IMR-90 (cell line): Measurements from ENCODE around the gene PLA2G4F. TPM values are rescaled to one million over a fixed set of nuclear protein-coding genes. Genes with fewer than 3 reads are reported as not detected.

ENCODE experiments used
- ATAC-seq: fragments of 200-7000 bp; cut with Tn5 transposase; 2 replicates; pipeline ENCODE4 v1.9.1; 2020; ENCODE audit warnings: low read depth, mild to moderate bottlenecking, moderate library complexity
- BruUV-seq: library from RNA; stranded (reverse); fragments of 400-500 nt; replicated peaks from 2 replicates; lab custom pipeline; 2021; lab: Mats Ljungman, UMichigan
- CTCF ChIA-PET: fragments of 300-600 bp; formaldehyde crosslinking; extraction: SDS; loops from one replicate; lab custom pipeline; 2021; ENCODE audit warnings: antibody characterized with exemption; lab: Yijun Ruan, JAX
- POLR2A ChIA-PET: fragments of 300-600 bp; sonication (Branson Sonifier 250); formaldehyde crosslinking; loops from one replicate; lab custom pipeline; 2022; ENCODE audit warnings: antibody characterized with exemption; ENCODE audit not compliant: unreplicated experiment; lab: Charles Lee
- DNase-seq: peaks from one replicate; pipeline ENCODE4 v3.0.0; 2013
- H2AFZ ChIP-seq: replicated peaks from 2 replicates; pipeline ENCODE3; 2013; ENCODE audit warnings: low read length, mild to moderate bottlenecking; ENCODE audit not compliant: poor library complexity
- H2AK5ac ChIP-seq: 2 replicates; pipeline ENCODE4 v1.6.1; 2013; ENCODE audit warnings: low read depth, low read length, inconsistent platforms
- H2AK9ac ChIP-seq: replicated peaks from 2 replicates; pipeline ENCODE3; 2013; ENCODE audit warnings: mild to moderate bottlenecking, low read depth, low read length, moderate library complexity; ENCODE audit not compliant: poor library complexity
- H2BK120ac ChIP-seq: 2 replicates; pipeline ENCODE4 v1.6.1; 2013; ENCODE audit warnings: low read depth, low read length, inconsistent platforms
- H2BK15ac ChIP-seq: 3 replicates; pipeline ENCODE4 v1.6.1; 2013; ENCODE audit warnings: low read depth, low read length, inconsistent platforms
- H2BK20ac ChIP-seq: 2 replicates; pipeline ENCODE4 v1.6.1; 2013; ENCODE audit warnings: low read depth, mild to moderate bottlenecking, inconsistent platforms, low read length, moderate library complexity
- H2BK5ac ChIP-seq: 2 replicates; pipeline ENCODE4 v1.6.1; 2013; ENCODE audit warnings: mild to moderate bottlenecking, low read depth, low read length, inconsistent platforms; ENCODE audit not compliant: poor library complexity, severe bottlenecking
- H3K14ac ChIP-seq: replicated peaks from 2 replicates; pipeline ENCODE4 v1.6.1; 2013; ENCODE audit warnings: low read depth, low read length, inconsistent platforms
- H3K18ac ChIP-seq: 2 replicates; pipeline ENCODE4 v1.6.1; 2013; ENCODE audit warnings: low read depth, low read length, control low read depth
- H3K23ac ChIP-seq: 2 replicates; pipeline ENCODE4 v1.6.1; 2013; ENCODE audit warnings: low read depth, low read length, inconsistent platforms
- H3K27ac ChIP-seq: 2 replicates; pipeline ENCODE4 v1.5.1; 2013; ENCODE audit warnings: mild to moderate bottlenecking, control low read depth, low read length; ENCODE audit not compliant: insufficient read depth
- H3K27me3 ChIP-seq: 2 replicates; pipeline ENCODE4 v1.6.1; 2013; ENCODE audit warnings: low read length; ENCODE audit not compliant: control insufficient read depth, insufficient read depth
- H3K36me3 ChIP-seq: 2 replicates; pipeline ENCODE4 v1.6.1; 2013; ENCODE audit warnings: low read length, mixed read lengths; ENCODE audit not compliant: control insufficient read depth, insufficient read depth
- H3K4ac ChIP-seq: 2 replicates; pipeline ENCODE4 v1.6.1; 2013; ENCODE audit warnings: low read depth, low read length, inconsistent platforms
- H3K4me1 ChIP-seq: 2 replicates; pipeline ENCODE4 v1.6.1; 2013; ENCODE audit warnings: low read length, mixed read lengths; ENCODE audit not compliant: control insufficient read depth, insufficient read depth
- H3K4me2 ChIP-seq: 2 replicates; pipeline ENCODE4 v1.6.1; 2013; ENCODE audit warnings: low read depth, mild to moderate bottlenecking, control low read depth, low read length, moderate library complexity
- H3K4me3 ChIP-seq: 2 replicates; pipeline ENCODE4 v1.5.1; 2013; ENCODE audit warnings: low read depth, mild to moderate bottlenecking, control low read depth, low read length, moderate library complexity; ENCODE audit not compliant: insufficient read depth
- H3K56ac ChIP-seq: 2 replicates; pipeline ENCODE4 v1.6.1; 2013; ENCODE audit warnings: low read length, inconsistent platforms; ENCODE audit not compliant: insufficient read depth; ENCODE audit errors: extremely low read depth
- H3K79me1 ChIP-seq, 2 experiments: 2 replicates each; pipeline ENCODE4 v1.6.1; 2013; ENCODE audit warnings: low read length in 2 of 2, inconsistent platforms in 1 of 2, low read depth in 1 of 2
- H3K9ac ChIP-seq: 2 replicates; pipeline ENCODE4 v1.6.1; 2013; ENCODE audit warnings: low read depth, low read length, control low read depth
- H3K9me1 ChIP-seq: 2 replicates; pipeline ENCODE4 v1.6.1; 2013; ENCODE audit warnings: low read length, inconsistent platforms; ENCODE audit not compliant: insufficient read depth
- H3K9me3 ChIP-seq: 2 replicates; pipeline ENCODE4 v1.6.1; 2013; ENCODE audit warnings: low read length; ENCODE audit not compliant: control insufficient read depth, insufficient read depth
- H4K20me1 ChIP-seq: 2 replicates; pipeline ENCODE4 v1.6.1; 2013; ENCODE audit warnings: low read length, inconsistent platforms; ENCODE audit not compliant: insufficient read depth
- H4K5ac ChIP-seq: 2 replicates; pipeline ENCODE4 v1.6.1; 2013; ENCODE audit warnings: mild to moderate bottlenecking, low read depth, low read length, control low read depth
- H4K8ac ChIP-seq, 2 experiments: 2 replicates each; pipeline ENCODE4 v1.6.1; 2013; ENCODE audit warnings: low read depth in 2 of 2, low read length in 2 of 2, control low read depth in 1 of 2, inconsistent platforms in 1 of 2
- H4K91ac ChIP-seq: 2 replicates; pipeline ENCODE4 v1.6.1; 2013; ENCODE audit warnings: low read depth, low read length, inconsistent platforms; ENCODE audit not compliant: insufficient read depth
- SMC3 ChIP-seq: fragments of 150-350 bp; IDR thresholded peaks from 2 replicates; pipeline ENCODE4 v1.6.1; 2016; ENCODE audit warnings: low read depth, mild to moderate bottlenecking, antibody characterized with exemption, low read length, moderate library complexity
- WGBS, 2 experiments: methylation state at CpG; one replicate each; pipeline versions ENCODE4 v1.1.5 to v1.1.7; 2013; ENCODE audit warnings: missing lambda C conversion rate in 2 of 2; ENCODE audit not compliant: insufficient read length in 1 of 2; ENCODE audit errors: extremely low coverage in 2 of 2; 5-methylcytosine and 5-hydroxymethylcytosine counted together
- dilution Hi-C: fragments of 300-500 bp; cut with HindIII; formaldehyde crosslinking; loops from one replicate; pipeline ENCODE4 v1.14.3; 2018; ENCODE audit warnings: low sequenced_read_pairs; ENCODE audit not compliant: unreplicated experiment
- in situ Hi-C: fragments of 300-500 bp; cut with MboI; formaldehyde crosslinking; loops from 3 replicates; pipeline ENCODE4 v1.14.3; 2019; ENCODE audit warnings: low sequenced_read_pairs, inconsistent platforms, mixed read lengths
- intact Hi-C: fragments of 100-400 bp; cut with micrococcal nuclease; formaldehyde crosslinking; loops from 2 replicates; pipeline ENCODE4 v1.10.0; 2022
- polyA plus RNA-seq, 3 experiments: library from polyadenylated mRNA; depleted of rRNA; stranded (reverse); fragments of >200 nt; gene quantifications; 2 replicates each; pipeline ENCODE4 v1.2.3, GENCODE V29; 2012; ENCODE audit warnings: low replicate concordance in 1 of 3
- total RNA-seq: library from RNA; depleted of rRNA; stranded (reverse); fragments of >200 nt; gene quantifications from 2 replicates; pipeline ENCODE4 v1.2.3, GENCODE V29; 2012

PLA2G4F gene
- total and polyA plus RNA-seq, 2 of the 4 experiments (the other 2 are of a cell fraction), result not detected

DNA sequence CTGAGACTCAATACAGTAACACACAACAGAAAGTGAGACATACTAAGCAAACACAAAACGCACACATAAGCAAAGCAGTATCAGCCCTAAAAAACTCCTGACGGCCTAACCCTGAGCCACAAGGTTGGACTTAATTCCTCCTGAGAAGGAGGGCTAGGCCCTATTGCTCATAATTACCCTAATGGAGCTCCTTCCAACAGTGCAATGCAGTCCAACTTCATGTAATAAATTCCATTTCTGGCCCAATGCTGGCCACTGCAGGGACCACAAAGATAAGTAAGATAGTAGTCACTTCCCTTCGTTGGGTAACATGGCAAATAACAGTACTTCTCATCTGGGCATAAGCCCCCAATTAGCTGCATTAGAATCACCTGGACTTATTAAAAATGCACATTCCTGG, 47.5 kb upstream of the PLA2G4F start:
- dilution Hi-C loops (no loop called here), intact Hi-C loops (no loop called here), in situ Hi-C loops (no loop called here)
- Histone ChIP-seq H2AK9ac (no peak overlapping the region), H3K14ac (no peak overlapping the region), H3K36me3 (peaks cover 7% of the 10 kb centered on the region), H3K9ac (no peak overlapping the region), H3K27me3 (no peaks in the 10 kb centered on the region), H2AFZ (no peak overlapping the region), H2BK20ac (no peak overlapping the region), H2BK5ac (no peak overlapping the region), H3K18ac (no peak overlapping the region), H3K23ac (no peak overlapping the region), H4K91ac (no peak overlapping the region), H3K9me3 (no peaks in the 10 kb centered on the region), H3K56ac (no peak overlapping the region), H4K8ac (no peak overlapping the region), H2AK5ac (no peak overlapping the region), H3K4me2 (no peak overlapping the region), H3K4ac (no peak overlapping the region), H3K4me3 (no peak overlapping the region), H4K5ac (no peak overlapping the region), H3K79me1 (peaks cover 41 to 67% of the 10 kb centered on the region in 2 experiments), H3K9me1 (peaks cover 11% of the 10 kb centered on the region), H2BK120ac (no peak overlapping the region), H2BK15ac (no peak overlapping the region), H3K27ac (no peak overlapping the region), H3K4me1 (peaks cover 4% of the 10 kb centered on the region; the same call in 1 of the 2 replicates), H4K20me1 (peaks cover 4% of the 10 kb centered on the region; the same call in 1 of the 2 replicates)
- CTCF ChIA-PET, result no interaction called here
- TF ChIP-seq SMC3, result no peak
- POLR2A ChIA-PET, result no interaction called here
- DNase-seq (no peak), ATAC-seq (no peak)
- BruUV-seq, result no TSS peak
- 100% methylated on average over 2 of the region's 3 CpGs; no CpG with 5 or more reads in 1 of the 2 experiments for WGBS, 2 experiments
